Osteoblast (primary cell): ENCODE data around the gene PRKAG1. TPM values are rescaled to one million over a fixed set of nuclear protein-coding genes. Genes with fewer than 3 reads are reported as not detected.
A peak's percentile ranks its signal among the peaks of the same experiment; 100 is the strongest.

Experiments used
- DNase-seq: peaks from one replicate; pipeline ENCODE4 v3.0.0; 2011; ENCODE audit warnings: low spot score, mixed read lengths; ENCODE audit not compliant: insufficient read length; ENCODE audit errors: missing footprints
- H2AFZ ChIP-seq: 2 replicates; pipeline ENCODE4 v1.6.0; 2011; ENCODE audit warnings: mild to moderate bottlenecking, low read length
- H3K27ac ChIP-seq: 2 replicates; pipeline ENCODE4 v1.5.1; 2011; ENCODE audit warnings: mild to moderate bottlenecking, low read depth, low read length, moderate library complexity
- H3K27me3 ChIP-seq: 2 replicates; pipeline ENCODE4 v1.6.0; 2012; ENCODE audit warnings: mild to moderate bottlenecking, control low read depth, inconsistent platforms, low read length, moderate library complexity; ENCODE audit not compliant: insufficient read depth
- H3K36me3 ChIP-seq: 2 replicates; pipeline ENCODE4 v1.5.1; 2011; ENCODE audit warnings: mild to moderate bottlenecking, low read length, control low read depth, moderate library complexity; ENCODE audit not compliant: insufficient read depth
- H3K4me1 ChIP-seq: 2 replicates; pipeline ENCODE4 v1.5.1; 2011; ENCODE audit warnings: mild to moderate bottlenecking, low read length, control low read depth, moderate library complexity; ENCODE audit not compliant: insufficient read depth
- H3K4me2 ChIP-seq: 2 replicates; pipeline ENCODE4 v1.6.0; 2011; ENCODE audit warnings: mild to moderate bottlenecking, low read length; ENCODE audit not compliant: insufficient read depth
- H3K4me3 ChIP-seq: fragments of 200-600 bp; sonication (generic); 3 replicates; pipeline ENCODE4 v1.5.1; 2012; ENCODE audit warnings: mild to moderate bottlenecking, low read length, inconsistent platforms; ENCODE audit not compliant: insufficient read depth
- H3K79me2 ChIP-seq: 2 replicates; pipeline ENCODE4 v1.6.0; 2012; ENCODE audit warnings: mild to moderate bottlenecking, low read length, control low read depth, inconsistent platforms; ENCODE audit not compliant: insufficient read depth
- H3K9me3 ChIP-seq: 2 replicates; pipeline ENCODE4 v1.5.1; 2011; ENCODE audit warnings: low read depth, low read length, control low read depth
- H4K20me1 ChIP-seq: 2 replicates; pipeline ENCODE4 v1.6.0; 2012; ENCODE audit warnings: mild to moderate bottlenecking, low read length, control low read depth; ENCODE audit not compliant: insufficient read depth
- CTCF ChIP-seq: IDR thresholded peaks from 2 replicates; pipeline ENCODE4 v1.5.1; 2011; ENCODE audit warnings: mild to moderate bottlenecking, low read depth, low read length, moderate library complexity; ENCODE audit errors: extremely low read depth
- total RNA-seq: library from RNA; depleted of rRNA; stranded (reverse); fragments of >200 nt; gene quantifications from 2 replicates; pipeline ENCODE4 v1.2.3, GENCODE V29; 2012

The PRKAG1 gene
- total RNA-seq, 1 donor: 89.0 TPM

- Histone ChIP-seq H3K4me1 (peaks cover 14% of the 10 kb centered on the region), H3K79me2 (no peaks in the 10 kb centered on the region), H3K4me3 (no peak overlapping the region), H3K9me3 (no peaks in the 10 kb centered on the region), H2AFZ (no peak overlapping the region), H3K36me3 (no peaks in the 10 kb centered on the region), H3K27me3 (peaks cover 33% of the 10 kb centered on the region), H3K27ac (no peak overlapping the region), H3K4me2 (no peak overlapping the region), H4K20me1 (no peaks in the 10 kb centered on the region)
- no peak for TF ChIP-seq CTCF
- DNase-seq: peak; percentile 64
Measured at GRCh38 chr12:48966177-48966895, 52.2 kb downstream of the PRKAG1 start.

- TF ChIP-seq CTCF: peak; percentile 60
- no peak overlapping the region for H2AFZ ChIP-seq
Measured at GRCh38 chr12:48965298-48965838, 53.2 kb downstream of the PRKAG1 start.

GRCh38 chr12:48961801-48962200, 56.8 kb downstream of the PRKAG1 start:
- TF ChIP-seq CTCF: no peak

More at GRCh38 chr12:48965298-48965838, 53.2 kb downstream of the PRKAG1 start:
- H3K4me1 ChIP-seq: peaks cover 12% of the 10 kb centered on the region
- H3K4me2 ChIP-seq: no peak overlapping the region
- no peaks in the 10 kb centered on the region for H4K20me1 ChIP-seq
- H3K27ac ChIP-seq: no peak overlapping the region
- H3K27me3 ChIP-seq: peaks cover 24% of the 10 kb centered on the region
- no peak overlapping the region for H3K4me3 ChIP-seq
- no peaks in the 10 kb centered on the region for H3K36me3 ChIP-seq
- DNase-seq: peak; percentile 95
- H3K9me3 ChIP-seq: no peaks in the 10 kb centered on the region
- H3K79me2 ChIP-seq: no peaks in the 10 kb centered on the region

DNA sequence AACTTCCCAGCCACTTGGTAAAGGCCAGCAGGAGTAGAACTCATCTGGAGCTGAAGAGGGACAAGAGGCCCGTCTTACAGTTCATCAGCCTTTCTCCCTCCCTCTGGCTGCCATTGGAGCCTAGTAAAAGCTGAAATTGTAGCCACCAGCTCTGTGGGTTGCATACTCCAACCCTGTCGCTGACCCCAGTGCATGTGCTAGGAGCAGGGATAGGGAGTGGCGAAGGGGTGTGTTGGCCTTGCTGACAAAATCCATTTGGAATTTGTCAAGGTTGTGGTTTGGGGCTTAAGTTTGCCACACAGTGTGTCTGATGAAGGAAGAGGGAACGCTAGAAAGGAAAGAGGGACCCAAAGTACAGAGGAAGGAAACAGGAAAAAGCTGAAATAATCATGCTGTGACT, 57.2 kb downstream of the PRKAG1 start:
- Histone ChIP-seq H3K4me3 (no peak overlapping the region), H3K9me3 (no peaks in the 10 kb centered on the region), H2AFZ (peak overlapping the region; percentile 7), H3K36me3 (no peaks in the 10 kb centered on the region), H3K4me2 (no peak overlapping the region), H3K27me3 (peaks cover 3% of the 10 kb centered on the region), H3K4me1 (peaks cover 18% of the 10 kb centered on the region), H4K20me1 (no peaks in the 10 kb centered on the region), H3K79me2 (peaks cover 10% of the 10 kb centered on the region), H3K27ac (no peak overlapping the region)
- peak; percentile 47 for DNase-seq
- no peak for TF ChIP-seq CTCF

More at GRCh38 chr12:48961801-48962200, 56.8 kb downstream of the PRKAG1 start:
- DNase-seq: no peak
- no peak overlapping the region for H3K4me2 ChIP-seq
- peaks cover 8% of the 10 kb centered on the region for H3K27me3 ChIP-seq
- H3K9me3 ChIP-seq: no peaks in the 10 kb centered on the region
- no peak overlapping the region for H3K27ac ChIP-seq
- H3K4me3 ChIP-seq: no peak overlapping the region
- H4K20me1 ChIP-seq: no peaks in the 10 kb centered on the region
- H2AFZ ChIP-seq: no peak overlapping the region
- no peaks in the 10 kb centered on the region for H3K36me3 ChIP-seq
- H3K79me2 ChIP-seq: peaks cover 5% of the 10 kb centered on the region
- H3K4me1 ChIP-seq: peaks cover 18% of the 10 kb centered on the region
